Adipocyte (in vitro differentiated cells): ENCODE data around the gene LMLN.

ENCODE experiments used
- DNase-seq: peaks from one replicate; pipeline ENCODE4 v3.0.0-alpha.2; 2015; ENCODE audit warnings: low read depth
- H3K27me3 ChIP-seq: replicated peaks from 2 replicates; pipeline ENCODE4 v1.7.0; 2013; ENCODE audit warnings: mild to moderate bottlenecking, low read length, moderate library complexity; ENCODE audit not compliant: control insufficient read depth, insufficient read depth
- H3K36me3 ChIP-seq: 2 replicates; pipeline ENCODE4 v1.7.0; 2013; ENCODE audit warnings: low read length, mild to moderate bottlenecking, moderate library complexity; ENCODE audit not compliant: control insufficient read depth, insufficient read depth, severe bottlenecking
- H3K4me1 ChIP-seq: 2 replicates; pipeline ENCODE4 v1.7.0; 2013; ENCODE audit warnings: mild to moderate bottlenecking, low read length, moderate library complexity; ENCODE audit not compliant: control insufficient read depth, insufficient read depth
- H3K4me3 ChIP-seq: 2 replicates; pipeline ENCODE4 v1.7.0; 2013; ENCODE audit warnings: mild to moderate bottlenecking, low read length, moderate library complexity
- H3K9ac ChIP-seq: 2 replicates; pipeline ENCODE4 v1.7.0; 2013; ENCODE audit warnings: mild to moderate bottlenecking, low read length, moderate library complexity
- H3K9me3 ChIP-seq: 2 replicates; pipeline ENCODE4 v1.7.0; 2013; ENCODE audit warnings: mild to moderate bottlenecking, low read length, moderate library complexity; ENCODE audit not compliant: control insufficient read depth

Gene LMLN

DNA sequence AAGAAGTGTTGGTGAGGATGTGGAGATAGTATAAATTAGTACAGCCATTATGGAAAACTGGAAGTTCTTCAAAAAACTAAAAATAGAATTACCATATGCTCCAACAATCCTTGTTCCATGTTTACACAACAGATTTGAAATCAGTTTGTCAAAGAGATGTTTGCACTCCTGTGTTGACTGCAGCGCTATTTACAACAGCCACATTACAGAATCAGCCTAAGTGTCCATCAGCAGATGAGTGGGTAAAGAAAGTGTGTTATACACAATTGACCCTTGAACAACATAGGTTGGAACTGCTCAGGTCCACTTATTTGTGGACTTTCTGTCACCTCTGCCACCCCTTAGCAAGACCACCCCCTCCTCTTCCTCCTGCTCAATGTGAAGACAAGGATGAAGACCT is 34.7 kb downstream of the LMLN start:
- no peaks in the 10 kb centered on the region for H3K27me3 ChIP-seq
- no peak overlapping the region for H3K4me3 ChIP-seq
- no peak overlapping the region for H3K9ac ChIP-seq
- no peaks in the 10 kb centered on the region for H3K9me3 ChIP-seq
- peaks cover 36% of the 10 kb centered on the region for H3K36me3 ChIP-seq
- no peak for DNase-seq
- H3K4me1 ChIP-seq = no peaks in the 10 kb centered on the region

DNA sequence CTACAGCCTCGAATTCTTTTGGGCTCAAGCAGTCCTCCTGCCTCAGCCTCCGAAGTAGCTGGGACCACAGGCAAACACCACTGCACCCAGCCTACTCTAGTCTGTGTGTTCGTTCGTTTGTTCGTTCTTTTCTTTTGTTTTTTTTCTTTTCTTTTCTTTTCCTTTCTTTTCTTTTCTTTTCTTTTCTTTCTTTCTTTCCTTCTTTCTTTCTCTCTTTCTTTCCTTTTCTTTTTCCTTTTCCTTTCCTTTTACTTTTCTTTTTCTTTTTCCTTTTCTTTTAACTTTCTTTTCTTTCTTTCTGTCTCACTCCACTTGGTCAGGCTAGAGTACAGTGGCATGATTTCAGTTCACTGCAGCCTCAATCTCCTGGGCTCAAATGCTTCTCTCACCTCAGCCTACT is 36.8 kb downstream of the LMLN start:
- no peak overlapping the region for H3K9ac ChIP-seq
- H3K27me3 ChIP-seq = no peaks in the 10 kb centered on the region
- DNase-seq = no peak
- no peak overlapping the region for H3K4me3 ChIP-seq
- no peaks in the 10 kb centered on the region for H3K9me3 ChIP-seq
- peaks cover 29% of the 10 kb centered on the region for H3K36me3 ChIP-seq
- no peaks in the 10 kb centered on the region for H3K4me1 ChIP-seq

DNA sequence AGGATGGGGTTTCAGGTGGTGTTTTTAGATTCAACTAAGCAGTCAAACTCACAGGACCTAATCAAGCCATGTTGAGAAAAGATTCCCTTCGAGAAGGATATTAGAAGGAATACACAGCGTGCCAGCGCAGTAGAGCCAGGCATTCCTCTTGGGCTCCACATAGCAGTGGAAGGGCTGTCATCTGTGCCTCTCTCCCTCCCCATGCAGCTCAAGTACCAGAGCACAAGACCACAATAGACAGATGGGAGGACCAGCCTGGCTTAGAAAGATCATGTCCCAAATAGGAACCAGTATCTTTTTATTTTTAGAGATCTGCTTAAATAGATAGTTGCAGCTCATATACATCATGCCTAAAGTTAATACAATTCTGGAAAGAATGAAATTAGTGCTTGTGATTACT is 37.9 kb downstream of the LMLN start:
- Histone ChIP-seq H3K9ac (no peak overlapping the region), H3K4me3 (no peak overlapping the region), H3K9me3 (no peaks in the 10 kb centered on the region), H3K36me3 (peaks cover 22% of the 10 kb centered on the region), H3K27me3 (no peaks in the 10 kb centered on the region), H3K4me1 (no peaks in the 10 kb centered on the region)
- no peak for DNase-seq

DNA sequence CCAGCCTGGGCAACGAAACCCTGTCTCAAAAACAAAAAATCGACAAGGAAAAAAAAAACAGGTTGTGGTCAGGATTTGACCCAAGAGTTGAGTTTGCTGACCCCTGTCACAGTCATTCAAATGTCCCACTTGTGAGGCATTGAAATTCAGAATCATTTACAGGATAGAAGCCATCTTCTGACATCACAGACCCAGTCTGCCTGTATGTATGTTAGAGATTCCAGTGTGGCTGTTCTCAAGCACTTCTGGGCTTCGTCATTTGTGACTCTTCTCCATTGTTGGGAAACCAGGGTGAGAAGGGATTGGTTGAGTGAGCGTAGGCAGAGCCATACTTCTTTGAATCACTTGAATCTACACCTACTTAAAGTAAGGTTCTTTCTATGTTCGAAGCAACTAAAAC is 57.1 kb downstream of the LMLN start:
- DNase-seq = no peak
- Histone ChIP-seq H3K9me3 (no peaks in the 10 kb centered on the region), H3K4me1 (no peaks in the 10 kb centered on the region), H3K4me3 (no peak overlapping the region), H3K9ac (no peak overlapping the region), H3K27me3 (no peaks in the 10 kb centered on the region), H3K36me3 (no peaks in the 10 kb centered on the region)

DNA sequence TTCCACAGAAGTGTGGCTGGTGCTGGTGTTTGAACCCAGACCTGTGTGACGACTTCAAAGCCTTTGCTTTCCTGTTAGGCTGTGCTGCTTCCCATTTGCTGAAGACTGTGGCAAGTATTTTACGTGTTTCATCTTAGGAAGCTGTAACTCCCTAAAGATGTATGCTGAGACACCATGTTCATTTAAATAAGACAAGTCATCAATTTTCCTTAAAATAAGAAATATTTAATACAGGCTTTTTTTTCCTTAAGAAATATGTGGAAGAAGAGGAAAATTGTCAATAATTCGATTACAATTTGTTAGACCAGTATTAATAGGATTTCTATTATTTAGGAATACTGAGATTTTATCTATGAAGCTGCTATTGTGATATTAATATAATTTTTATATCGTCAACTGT is 58.4 kb downstream of the LMLN start:
- H3K36me3 ChIP-seq = no peaks in the 10 kb centered on the region
- DNase-seq = no peak
- H3K9me3 ChIP-seq = no peaks in the 10 kb centered on the region
- H3K4me3 ChIP-seq = no peak overlapping the region
- H3K4me1 ChIP-seq = no peaks in the 10 kb centered on the region
- no peaks in the 10 kb centered on the region for H3K27me3 ChIP-seq
- no peak overlapping the region for H3K9ac ChIP-seq

DNA sequence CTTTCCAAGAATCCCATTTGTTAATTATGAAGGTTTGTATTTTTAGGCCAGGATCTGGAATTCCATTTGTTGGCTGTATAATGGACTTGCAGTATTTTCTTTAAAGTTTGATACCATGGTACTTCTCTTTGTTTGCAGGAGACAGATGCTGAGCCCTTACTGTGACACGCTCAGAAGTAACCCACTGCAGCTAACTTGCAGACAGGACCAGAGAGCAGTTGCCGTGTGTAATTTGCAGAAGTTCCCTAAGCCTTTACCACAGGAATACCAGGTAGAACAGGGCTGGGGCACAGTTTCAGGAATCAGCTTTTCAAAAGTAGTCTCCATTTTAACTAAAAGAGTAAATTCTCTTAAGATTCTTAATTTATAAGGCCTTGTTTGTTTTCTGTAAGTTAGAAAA is 59.1 kb downstream of the LMLN start:
- no peaks in the 10 kb centered on the region for H3K36me3 ChIP-seq
- H3K4me3 ChIP-seq = no peak overlapping the region
- no peaks in the 10 kb centered on the region for H3K27me3 ChIP-seq
- H3K9ac ChIP-seq = no peak overlapping the region
- H3K4me1 ChIP-seq = no peaks in the 10 kb centered on the region
- DNase-seq = no peak
- H3K9me3 ChIP-seq = no peaks in the 10 kb centered on the region

DNA sequence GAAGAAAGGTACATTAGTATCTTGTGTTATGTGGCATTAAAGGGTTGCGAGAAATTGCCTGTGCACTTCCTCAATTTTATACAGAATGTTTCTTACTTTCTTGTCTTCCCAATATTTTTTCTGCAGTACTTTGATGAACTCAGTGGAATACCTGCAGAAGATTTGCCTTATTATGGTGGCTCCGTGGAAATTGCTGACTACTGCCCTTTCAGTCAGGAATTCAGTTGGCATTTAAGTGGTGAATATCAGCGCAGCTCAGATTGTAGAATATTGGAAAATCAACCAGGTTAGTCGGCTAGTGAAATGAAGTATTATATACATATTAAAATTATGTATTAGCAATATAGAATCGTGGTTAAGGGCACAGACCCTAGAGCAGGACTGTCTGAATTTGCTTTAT is 61.3 kb downstream of the LMLN start:
- Histone ChIP-seq H3K4me3 (no peak overlapping the region), H3K4me1 (no peaks in the 10 kb centered on the region), H3K27me3 (no peaks in the 10 kb centered on the region), H3K9me3 (no peaks in the 10 kb centered on the region), H3K36me3 (peaks cover 6% of the 10 kb centered on the region), H3K9ac (no peak overlapping the region)
- no peak for DNase-seq

DNA sequence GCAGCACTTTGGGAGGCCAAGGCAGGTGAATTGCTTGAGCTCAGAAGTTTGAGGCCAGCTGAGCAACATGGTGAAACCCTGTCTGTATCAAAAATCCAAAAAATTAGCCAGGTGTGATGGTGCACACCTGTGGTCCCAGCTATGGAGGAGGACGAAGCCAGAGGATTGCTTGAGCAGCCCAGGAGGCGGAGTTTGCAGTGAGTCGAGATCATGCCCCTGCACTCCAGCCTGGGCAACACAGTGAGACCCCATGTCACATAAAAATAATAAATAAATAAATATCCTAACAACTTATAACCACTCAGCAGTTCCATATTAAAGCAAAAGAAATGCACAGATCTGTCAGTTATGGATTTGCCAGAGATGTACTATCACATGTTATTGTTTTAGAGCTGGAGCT is 62.6 kb downstream of the LMLN start:
- Histone ChIP-seq H3K27me3 (no peaks in the 10 kb centered on the region), H3K4me1 (no peaks in the 10 kb centered on the region), H3K36me3 (peaks cover 6% of the 10 kb centered on the region), H3K9me3 (no peaks in the 10 kb centered on the region), H3K4me3 (no peak overlapping the region), H3K9ac (no peak overlapping the region)
- DNase-seq = no peak

DNA sequence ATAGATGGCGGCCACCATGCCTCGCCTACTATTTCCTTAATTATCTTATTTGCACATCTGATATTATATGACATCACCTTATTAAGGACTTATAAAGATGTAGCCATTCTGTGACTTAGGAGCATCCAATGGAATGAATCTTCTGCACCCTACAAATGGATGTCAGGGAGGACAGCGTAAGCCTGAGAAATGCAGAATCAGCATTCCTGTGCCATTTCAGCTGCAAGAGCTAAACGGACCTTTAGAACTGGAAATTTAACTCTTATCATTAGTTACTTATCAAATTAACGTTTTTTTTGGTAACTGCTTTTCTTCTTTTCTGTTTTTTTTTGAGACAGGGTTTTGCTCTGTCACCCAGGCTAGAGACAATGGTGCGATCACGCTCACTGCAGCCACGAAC is 65.6 kb downstream of the LMLN start:
- Histone ChIP-seq H3K36me3 (peaks cover 6% of the 10 kb centered on the region), H3K4me1 (peaks cover 8% of the 10 kb centered on the region), H3K4me3 (no peak overlapping the region), H3K9ac (no peak overlapping the region), H3K27me3 (no peaks in the 10 kb centered on the region), H3K9me3 (no peaks in the 10 kb centered on the region)
- DNase-seq = no peak

DNA sequence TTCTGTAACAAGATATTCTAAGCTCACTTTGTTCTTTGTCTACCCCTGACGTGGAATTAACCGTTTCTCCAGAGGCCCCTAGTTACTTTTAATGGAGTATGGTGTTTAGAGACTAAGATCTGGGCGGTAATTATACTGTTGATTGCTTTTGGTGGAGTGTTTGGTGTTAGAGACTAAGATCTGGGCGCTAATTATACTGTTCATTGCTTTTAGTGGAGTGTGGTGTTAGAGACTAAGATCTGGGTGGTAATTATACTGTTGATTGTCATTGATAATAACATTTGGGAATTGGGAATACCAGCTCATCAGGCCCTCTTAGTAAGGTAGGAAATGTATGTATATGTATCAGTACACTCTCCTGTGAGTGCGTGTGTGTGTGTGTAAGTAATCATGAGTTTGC is 66.6 kb downstream of the LMLN start:
- no peak for DNase-seq
- Histone ChIP-seq H3K4me3 (no peak overlapping the region), H3K27me3 (no peaks in the 10 kb centered on the region), H3K4me1 (peaks cover 8% of the 10 kb centered on the region), H3K9ac (no peak overlapping the region), H3K36me3 (peaks cover 6% of the 10 kb centered on the region), H3K9me3 (no peaks in the 10 kb centered on the region)

DNA sequence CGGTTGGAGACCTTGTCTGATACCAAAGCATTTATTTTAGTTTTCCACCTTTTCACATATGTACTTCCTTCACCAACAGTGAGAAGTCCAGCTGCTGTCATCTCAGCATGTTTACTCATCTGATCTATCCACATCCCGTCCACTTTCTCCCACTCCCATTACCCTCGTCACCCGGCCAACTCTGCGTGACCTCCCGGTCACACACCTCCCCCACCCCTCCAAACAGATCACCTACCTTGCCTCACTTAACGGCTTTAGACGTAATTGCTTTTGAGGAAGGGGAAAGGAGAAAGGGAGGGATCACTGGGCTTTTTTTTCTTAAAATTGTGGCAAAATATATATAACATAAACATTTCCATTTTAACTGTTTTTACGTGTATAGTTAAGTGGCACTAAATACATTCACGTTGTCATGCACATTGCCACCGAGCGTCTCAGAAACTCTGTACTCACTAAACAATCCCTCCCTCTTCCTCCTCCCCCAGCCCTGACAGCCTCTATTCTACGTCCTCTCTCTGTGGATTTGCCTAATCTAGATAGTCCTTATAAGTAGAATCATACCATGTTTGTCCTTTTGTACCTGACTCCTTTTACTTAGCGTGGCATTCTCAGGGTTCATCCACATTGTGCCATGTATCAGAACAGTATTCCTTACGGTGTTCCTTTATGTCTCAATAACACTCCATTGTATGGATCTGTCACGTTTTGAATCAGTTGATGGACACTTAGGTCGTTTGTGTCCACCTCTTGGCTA is 67.2 kb downstream of the LMLN start:
- no peaks in the 10 kb centered on the region for H3K27me3 ChIP-seq
- no peak for DNase-seq
- H3K4me1 ChIP-seq = peaks cover 8% of the 10 kb centered on the region
- H3K9me3 ChIP-seq = no peaks in the 10 kb centered on the region
- peaks cover 6% of the 10 kb centered on the region for H3K36me3 ChIP-seq
- no peak overlapping the region for H3K9ac ChIP-seq
- H3K4me3 ChIP-seq = no peak overlapping the region

DNA sequence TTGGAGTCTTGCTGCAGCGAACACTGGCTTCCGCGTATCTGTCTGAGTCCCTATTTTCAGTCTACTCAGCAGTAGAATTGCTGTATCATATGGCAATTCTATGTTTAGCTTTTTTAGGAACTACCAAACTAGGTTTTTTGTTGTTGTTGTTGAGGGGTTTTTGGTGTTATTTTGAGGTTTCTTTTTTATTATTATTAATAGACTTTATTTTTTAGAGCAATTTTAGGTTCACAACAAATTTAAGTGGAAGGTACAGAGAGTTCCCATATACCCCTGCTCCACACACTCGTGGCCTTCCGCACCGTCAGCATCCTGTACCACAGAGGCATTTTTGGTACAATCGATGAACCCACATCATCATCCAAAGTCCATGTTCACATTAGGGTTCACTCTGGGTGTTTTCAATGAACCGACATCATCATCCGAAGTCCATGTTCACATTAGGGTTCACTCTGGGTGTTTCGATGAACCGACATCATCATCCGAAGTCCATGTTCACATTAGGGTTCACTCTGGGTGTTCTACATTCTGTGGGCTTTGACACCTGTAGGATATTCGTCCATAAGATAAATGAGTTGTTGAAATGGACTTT is 67.9 kb downstream of the LMLN start:
- H3K36me3 ChIP-seq = peaks cover 6% of the 10 kb centered on the region
- no peak for DNase-seq
- peaks cover 8% of the 10 kb centered on the region for H3K4me1 ChIP-seq
- H3K27me3 ChIP-seq = no peaks in the 10 kb centered on the region
- H3K4me3 ChIP-seq = no peak overlapping the region
- no peak overlapping the region for H3K9ac ChIP-seq
- H3K9me3 ChIP-seq = no peaks in the 10 kb centered on the region
